GM23248 (cell line): ENCODE data around the gene ACIN1.

ENCODE experiments used
- EZH2 ChIP-seq: fragments of 200-600 bp; sonication (generic); IDR thresholded peaks from 2 replicates; pipeline ENCODE4 v1.6.1; 2018; ENCODE audit warnings: antibody characterized with exemption, mild to moderate bottlenecking; ENCODE audit not compliant: insufficient read depth, poor library complexity, severe bottlenecking
- EZH2phosphoT487 ChIP-seq: fragments of 200-600 bp; sonication (generic); IDR thresholded peaks from 2 replicates; pipeline ENCODE4 v1.6.1; 2018; ENCODE audit warnings: antibody characterized with exemption, moderate library complexity, mild to moderate bottlenecking, low read depth; ENCODE audit not compliant: insufficient read depth

GRCh38 chr14:23074906-23075305 lies 20.0 kb downstream of the ACIN1 start:
- TF ChIP-seq EZH2phosphoT487, result no peak
- TF ChIP-seq EZH2, result no peak
